SJCRH30 (cell line): Measurements from ENCODE around the gene DDR2. TPM values are rescaled to one million over a fixed set of nuclear protein-coding genes. Genes with fewer than 3 reads are reported as not detected.

Source experiments
- DNase-seq, 2 experiments: peaks; one replicate each; pipeline ENCODE4 v3.0.0-alpha.2; 2015 to 2020
- H3K27ac ChIP-seq: fragments of 250-450 bp; sonication (Bioruptor Pico); 2 replicates; pipeline ENCODE4 v1.5.1; 2020; ENCODE audit warnings: mild to moderate bottlenecking, moderate library complexity
- H3K27me3 ChIP-seq: fragments of 250-450 bp; sonication (Bioruptor Pico); 2 replicates; pipeline ENCODE4 v1.5.1; 2020; ENCODE audit warnings: mild to moderate bottlenecking, moderate library complexity
- H3K36me3 ChIP-seq: fragments of 250-450 bp; sonication (Bioruptor Pico); 2 replicates; pipeline ENCODE4 v1.5.1; 2020; ENCODE audit warnings: mild to moderate bottlenecking, moderate library complexity
- H3K4me1 ChIP-seq: fragments of 250-450 bp; sonication (Bioruptor Pico); 2 replicates; pipeline ENCODE4 v1.5.1; 2020; ENCODE audit warnings: mild to moderate bottlenecking, moderate library complexity
- H3K4me3 ChIP-seq: fragments of 250-450 bp; sonication (Bioruptor Pico); 2 replicates; pipeline ENCODE4 v1.5.1; 2020; ENCODE audit warnings: mild to moderate bottlenecking, moderate library complexity
- H3K9me3 ChIP-seq: fragments of 250-450 bp; sonication (Bioruptor Pico); replicated peaks from 2 replicates; pipeline ENCODE4 v1.5.1; 2020; ENCODE audit warnings: mild to moderate bottlenecking, moderate library complexity
- total RNA-seq: library from RNA; depleted of rRNA; stranded (reverse); fragments of >200 nt; shearing (Covaris generic); gene quantifications from 2 replicates; pipeline ENCODE4 v1.2.3, GENCODE V29; 2014

The DDR2 gene
- total RNA-seq, 1 experiment from 2014 or later: 47.8 TPM

- Histone ChIP-seq H3K36me3 (no peaks in the 10 kb centered on the region; the same call in 1 of the 2 replicates), H3K27ac (no peak overlapping the region), H3K4me3 (no peak overlapping the region), H3K27me3 (no peaks in the 10 kb centered on the region), H3K9me3 (no peaks in the 10 kb centered on the region), H3K4me1 (0 out of 2 replicates have a peak, but pooled peaks cover 3% of the 10 kb centered on the region)
- DNase-seq: no peak
Measured at GRCh38 chr1:162644986-162645314, 12.7 kb downstream of the DDR2 start.

- no peak overlapping the region for H3K4me3 ChIP-seq
- no peaks in the 10 kb centered on the region for H3K9me3 ChIP-seq
- H3K36me3 ChIP-seq: no peaks in the 10 kb centered on the region; the same call in 1 of the 2 replicates
- H3K4me1 ChIP-seq: 0 out of 2 replicates have a peak, but pooled peaks cover 3% of the 10 kb centered on the region
- no peak for DNase-seq
- H3K27me3 ChIP-seq: no peaks in the 10 kb centered on the region
- H3K27ac ChIP-seq: no peak overlapping the region
Measured at GRCh38 chr1:162645666-162646065, 13.4 kb downstream of the DDR2 start.

GRCh38 chr1:162649583-162649982 lies 17.3 kb downstream of the DDR2 start:
- H3K4me1 ChIP-seq: 0 out of 2 replicates have a peak, but pooled peaks cover 3% of the 10 kb centered on the region
- H3K4me3 ChIP-seq: no peak overlapping the region
- H3K36me3 ChIP-seq: no peaks in the 10 kb centered on the region
- no peaks in the 10 kb centered on the region for H3K27me3 ChIP-seq
- no peaks in the 10 kb centered on the region for H3K9me3 ChIP-seq
- no peak overlapping the region for H3K27ac ChIP-seq
- peak in 1 of 2 experiments; percentile 10 for DNase-seq

- Histone ChIP-seq H3K4me3 (no peak overlapping the region), H3K9me3 (no peaks in the 10 kb centered on the region), H3K27me3 (no peaks in the 10 kb centered on the region), H3K27ac (no peak overlapping the region), H3K36me3 (peaks cover 29% of the 10 kb centered on the region), H3K4me1 (no peaks in the 10 kb centered on the region)
- DNase-seq: no peak
Measured at GRCh38 chr1:162654915-162655620, 22.8 kb downstream of the DDR2 start.

GRCh38 chr1:162656266-162656665 lies 24.0 kb downstream of the DDR2 start:
- no peak overlapping the region for H3K4me3 ChIP-seq
- no peak for DNase-seq
- no peaks in the 10 kb centered on the region for H3K4me1 ChIP-seq
- no peaks in the 10 kb centered on the region for H3K9me3 ChIP-seq
- peaks cover 34% of the 10 kb centered on the region for H3K36me3 ChIP-seq
- no peaks in the 10 kb centered on the region for H3K27me3 ChIP-seq
- H3K27ac ChIP-seq: no peak overlapping the region

- H3K4me1 ChIP-seq: no peaks in the 10 kb centered on the region
- H3K27me3 ChIP-seq: no peaks in the 10 kb centered on the region
- no peak overlapping the region for H3K27ac ChIP-seq
- no peaks in the 10 kb centered on the region for H3K9me3 ChIP-seq
- H3K36me3 ChIP-seq: peaks cover 34% of the 10 kb centered on the region
- DNase-seq: no peak
- no peak overlapping the region for H3K4me3 ChIP-seq
Measured at GRCh38 chr1:162660574-162660973, 28.3 kb downstream of the DDR2 start.

GRCh38 chr1:162661336-162661735 lies 29.1 kb downstream of the DDR2 start:
- no peaks in the 10 kb centered on the region for H3K27me3 ChIP-seq
- no peak overlapping the region for H3K4me3 ChIP-seq
- H3K4me1 ChIP-seq: peaks cover 5% of the 10 kb centered on the region; the same call in 1 of the 2 replicates
- H3K27ac ChIP-seq: no peak overlapping the region
- peaks cover 33% of the 10 kb centered on the region for H3K36me3 ChIP-seq
- no peak for DNase-seq
- no peaks in the 10 kb centered on the region for H3K9me3 ChIP-seq

- Histone ChIP-seq H3K27ac (no peak overlapping the region), H3K4me3 (no peak overlapping the region), H3K27me3 (no peaks in the 10 kb centered on the region), H3K4me1 (peaks cover 5% of the 10 kb centered on the region; the same call in 1 of the 2 replicates), H3K9me3 (no peaks in the 10 kb centered on the region), H3K36me3 (peaks cover 29% of the 10 kb centered on the region)
- DNase-seq: no peak
Measured at GRCh38 chr1:162662013-162662412, 29.7 kb downstream of the DDR2 start.

GRCh38 chr1:162663086-162663485 lies 30.8 kb downstream of the DDR2 start:
- Histone ChIP-seq H3K4me3 (no peak overlapping the region), H3K36me3 (peaks cover 19% of the 10 kb centered on the region), H3K4me1 (peaks cover 5% of the 10 kb centered on the region; the same call in 1 of the 2 replicates), H3K27ac (no peak overlapping the region), H3K27me3 (no peaks in the 10 kb centered on the region), H3K9me3 (no peaks in the 10 kb centered on the region)
- no peak for DNase-seq

- no peak for DNase-seq
- H3K4me3 ChIP-seq: no peak overlapping the region
Measured at GRCh38 chr1:162663589-162664106, 31.4 kb downstream of the DDR2 start.

GRCh38 chr1:162666006-162666645 lies 33.9 kb downstream of the DDR2 start:
- H3K27ac ChIP-seq: no peak overlapping the region
- H3K9me3 ChIP-seq: no peaks in the 10 kb centered on the region
- no peak overlapping the region for H3K4me3 ChIP-seq
- peak in 1 of 2 experiments; percentile 4 for DNase-seq
- 0 out of 2 replicates have a peak, but pooled peaks cover 2% of the 10 kb centered on the region for H3K36me3 ChIP-seq
- H3K27me3 ChIP-seq: no peaks in the 10 kb centered on the region
- peaks cover 5% of the 10 kb centered on the region; the same call in 1 of the 2 replicates for H3K4me1 ChIP-seq

More at GRCh38 chr1:162663589-162664106, 31.4 kb downstream of the DDR2 start:
- H3K27ac ChIP-seq: no peak overlapping the region
- H3K27me3 ChIP-seq: no peaks in the 10 kb centered on the region
- H3K4me1 ChIP-seq: peaks cover 5% of the 10 kb centered on the region; the same call in 1 of the 2 replicates
- H3K36me3 ChIP-seq: peaks cover 17% of the 10 kb centered on the region
- H3K9me3 ChIP-seq: no peaks in the 10 kb centered on the region

GRCh38 chr1:162667381-162668080 lies 35.3 kb downstream of the DDR2 start:
- no peak overlapping the region for H3K27ac ChIP-seq
- no peak for DNase-seq
- H3K27me3 ChIP-seq: no peaks in the 10 kb centered on the region
- H3K36me3 ChIP-seq: 0 out of 2 replicates have a peak, but pooled peaks cover 2% of the 10 kb centered on the region
- peaks cover 5% of the 10 kb centered on the region; the same call in 1 of the 2 replicates for H3K4me1 ChIP-seq
- H3K4me3 ChIP-seq: no peak overlapping the region
- no peaks in the 10 kb centered on the region for H3K9me3 ChIP-seq

GRCh38 chr1:162670928-162671663 lies 38.8 kb downstream of the DDR2 start:
- Histone ChIP-seq H3K4me1 (peaks cover 1% of the 10 kb centered on the region; the same call in 1 of the 2 replicates), H3K9me3 (no peaks in the 10 kb centered on the region)
- no peak for DNase-seq

More at GRCh38 chr1:162670928-162671663, 38.8 kb downstream of the DDR2 start:
- no peaks in the 10 kb centered on the region for H3K27me3 ChIP-seq
- no peak overlapping the region for H3K27ac ChIP-seq
- no peak overlapping the region for H3K4me3 ChIP-seq
- H3K36me3 ChIP-seq: 0 out of 2 replicates have a peak, but pooled peaks cover under 1% of the 10 kb centered on the region
